IMR-90 (cell line): Measurements from ENCODE around the gene TRIM63. TPM values are rescaled to one million over a fixed set of nuclear protein-coding genes. Genes with fewer than 3 reads are reported as not detected.

ENCODE experiments used
- ATAC-seq: fragments of 200-7000 bp; cut with Tn5 transposase; 2 replicates; pipeline ENCODE4 v1.9.1; 2020; ENCODE audit warnings: low read depth, mild to moderate bottlenecking, moderate library complexity
- BruUV-seq: library from RNA; stranded (reverse); fragments of 400-500 nt; replicated peaks from 2 replicates; lab custom pipeline; 2021; lab: Mats Ljungman, UMichigan
- CTCF ChIA-PET: fragments of 300-600 bp; formaldehyde crosslinking; extraction: SDS; loops from one replicate; lab custom pipeline; 2021; ENCODE audit warnings: antibody characterized with exemption; lab: Yijun Ruan, JAX
- POLR2A ChIA-PET: fragments of 300-600 bp; sonication (Branson Sonifier 250); formaldehyde crosslinking; loops from one replicate; lab custom pipeline; 2022; ENCODE audit warnings: antibody characterized with exemption; ENCODE audit not compliant: unreplicated experiment; lab: Charles Lee
- DNase-seq: peaks from one replicate; pipeline ENCODE4 v3.0.0; 2013
- H2AFZ ChIP-seq: replicated peaks from 2 replicates; pipeline ENCODE3; 2013; ENCODE audit warnings: low read length, mild to moderate bottlenecking; ENCODE audit not compliant: poor library complexity
- H2AK5ac ChIP-seq: 2 replicates; pipeline ENCODE4 v1.6.1; 2013; ENCODE audit warnings: low read depth, low read length, inconsistent platforms
- H2AK9ac ChIP-seq: replicated peaks from 2 replicates; pipeline ENCODE3; 2013; ENCODE audit warnings: mild to moderate bottlenecking, low read depth, low read length, moderate library complexity; ENCODE audit not compliant: poor library complexity
- H2BK120ac ChIP-seq: 2 replicates; pipeline ENCODE4 v1.6.1; 2013; ENCODE audit warnings: low read depth, low read length, inconsistent platforms
- H2BK15ac ChIP-seq: 3 replicates; pipeline ENCODE4 v1.6.1; 2013; ENCODE audit warnings: low read depth, low read length, inconsistent platforms
- H2BK20ac ChIP-seq: 2 replicates; pipeline ENCODE4 v1.6.1; 2013; ENCODE audit warnings: low read depth, mild to moderate bottlenecking, inconsistent platforms, low read length, moderate library complexity
- H2BK5ac ChIP-seq: 2 replicates; pipeline ENCODE4 v1.6.1; 2013; ENCODE audit warnings: mild to moderate bottlenecking, low read depth, low read length, inconsistent platforms; ENCODE audit not compliant: poor library complexity, severe bottlenecking
- H3K14ac ChIP-seq: replicated peaks from 2 replicates; pipeline ENCODE4 v1.6.1; 2013; ENCODE audit warnings: low read depth, low read length, inconsistent platforms
- H3K18ac ChIP-seq: 2 replicates; pipeline ENCODE4 v1.6.1; 2013; ENCODE audit warnings: low read depth, low read length, control low read depth
- H3K23ac ChIP-seq: 2 replicates; pipeline ENCODE4 v1.6.1; 2013; ENCODE audit warnings: low read depth, low read length, inconsistent platforms
- H3K27ac ChIP-seq: 2 replicates; pipeline ENCODE4 v1.5.1; 2013; ENCODE audit warnings: mild to moderate bottlenecking, control low read depth, low read length; ENCODE audit not compliant: insufficient read depth
- H3K27me3 ChIP-seq: 2 replicates; pipeline ENCODE4 v1.6.1; 2013; ENCODE audit warnings: low read length; ENCODE audit not compliant: control insufficient read depth, insufficient read depth
- H3K36me3 ChIP-seq: 2 replicates; pipeline ENCODE4 v1.6.1; 2013; ENCODE audit warnings: low read length, mixed read lengths; ENCODE audit not compliant: control insufficient read depth, insufficient read depth
- H3K4ac ChIP-seq: 2 replicates; pipeline ENCODE4 v1.6.1; 2013; ENCODE audit warnings: low read depth, low read length, inconsistent platforms
- H3K4me1 ChIP-seq: 2 replicates; pipeline ENCODE4 v1.6.1; 2013; ENCODE audit warnings: low read length, mixed read lengths; ENCODE audit not compliant: control insufficient read depth, insufficient read depth
- H3K4me2 ChIP-seq: 2 replicates; pipeline ENCODE4 v1.6.1; 2013; ENCODE audit warnings: low read depth, mild to moderate bottlenecking, control low read depth, low read length, moderate library complexity
- H3K4me3 ChIP-seq: 2 replicates; pipeline ENCODE4 v1.5.1; 2013; ENCODE audit warnings: low read depth, mild to moderate bottlenecking, control low read depth, low read length, moderate library complexity; ENCODE audit not compliant: insufficient read depth
- H3K56ac ChIP-seq: 2 replicates; pipeline ENCODE4 v1.6.1; 2013; ENCODE audit warnings: low read length, inconsistent platforms; ENCODE audit not compliant: insufficient read depth; ENCODE audit errors: extremely low read depth
- H3K79me1 ChIP-seq, 2 experiments: 2 replicates each; pipeline ENCODE4 v1.6.1; 2013; ENCODE audit warnings: low read length in 2 of 2, inconsistent platforms in 1 of 2, low read depth in 1 of 2
- H3K9ac ChIP-seq: 2 replicates; pipeline ENCODE4 v1.6.1; 2013; ENCODE audit warnings: low read depth, low read length, control low read depth
- H3K9me1 ChIP-seq: 2 replicates; pipeline ENCODE4 v1.6.1; 2013; ENCODE audit warnings: low read length, inconsistent platforms; ENCODE audit not compliant: insufficient read depth
- H3K9me3 ChIP-seq: 2 replicates; pipeline ENCODE4 v1.6.1; 2013; ENCODE audit warnings: low read length; ENCODE audit not compliant: control insufficient read depth, insufficient read depth
- H4K20me1 ChIP-seq: 2 replicates; pipeline ENCODE4 v1.6.1; 2013; ENCODE audit warnings: low read length, inconsistent platforms; ENCODE audit not compliant: insufficient read depth
- H4K5ac ChIP-seq: 2 replicates; pipeline ENCODE4 v1.6.1; 2013; ENCODE audit warnings: mild to moderate bottlenecking, low read depth, low read length, control low read depth
- H4K8ac ChIP-seq, 2 experiments: 2 replicates each; pipeline ENCODE4 v1.6.1; 2013; ENCODE audit warnings: low read depth in 2 of 2, low read length in 2 of 2, control low read depth in 1 of 2, inconsistent platforms in 1 of 2
- H4K91ac ChIP-seq: 2 replicates; pipeline ENCODE4 v1.6.1; 2013; ENCODE audit warnings: low read depth, low read length, inconsistent platforms; ENCODE audit not compliant: insufficient read depth
- BHLHE40 ChIP-seq: fragments of 150-350 bp; IDR thresholded peaks from 2 replicates; pipeline ENCODE4 v1.6.1; 2016; ENCODE audit warnings: mild to moderate bottlenecking, low read depth, low read length
- CEBPB ChIP-seq: IDR thresholded peaks from 2 replicates; pipeline ENCODE4 v1.6.1; 2012; ENCODE audit warnings: low read depth, low read length, improper control_type of control experiment
- CTCF ChIP-seq: conservative IDR thresholded peaks from 2 replicates; pipeline ENCODE4 v1.5.1; 2012; ENCODE audit warnings: mild to moderate bottlenecking, low read depth, low read length, improper control_type of control experiment
- ELK1 ChIP-seq: fragments of 150-350 bp; IDR thresholded peaks from 2 replicates; pipeline ENCODE4 v1.6.1; 2016; ENCODE audit warnings: low read depth, mild to moderate bottlenecking, low read length, moderate library complexity, borderline replicate concordance
- FOS ChIP-seq: fragments of 150-350 bp; IDR thresholded peaks from 2 replicates; pipeline ENCODE4 v1.6.1; 2016; ENCODE audit warnings: low read depth, low read length
- MAFK ChIP-seq: IDR thresholded peaks from 2 replicates; pipeline ENCODE4 v1.6.1; 2012; ENCODE audit warnings: low read depth, low read length, improper control_type of control experiment
- MAZ ChIP-seq: IDR thresholded peaks from 2 replicates; pipeline ENCODE4 v1.6.1; 2012; ENCODE audit warnings: low read depth, mild to moderate bottlenecking, low read length, improper control_type of control experiment, moderate library complexity, borderline replicate concordance
- MXI1 ChIP-seq: IDR thresholded peaks from 2 replicates; pipeline ENCODE4 v1.6.1; 2012; ENCODE audit warnings: low read depth, mild to moderate bottlenecking, low read length, moderate library complexity, borderline replicate concordance
- NFE2L2 ChIP-seq: fragments of 150-350 bp; IDR thresholded peaks from 2 replicates; pipeline ENCODE4 v1.6.1; 2016; ENCODE audit warnings: low read depth, mild to moderate bottlenecking, low read length
- RCOR1 ChIP-seq: IDR thresholded peaks from 2 replicates; pipeline ENCODE4 v1.6.1; 2012; ENCODE audit warnings: mild to moderate bottlenecking, low read length, improper control_type of control experiment; ENCODE audit not compliant: insufficient replicate concordance
- RFX5 ChIP-seq: IDR thresholded peaks from 2 replicates; pipeline ENCODE4 v1.8.0; 2012; ENCODE audit warnings: low read depth, mild to moderate bottlenecking, low read length, moderate library complexity
- SMC3 ChIP-seq: fragments of 150-350 bp; IDR thresholded peaks from 2 replicates; pipeline ENCODE4 v1.6.1; 2016; ENCODE audit warnings: low read depth, mild to moderate bottlenecking, antibody characterized with exemption, low read length, moderate library complexity
- USF2 ChIP-seq: fragments of 150-350 bp; IDR thresholded peaks from 2 replicates; pipeline ENCODE4 v1.6.1; 2017; ENCODE audit warnings: mild to moderate bottlenecking, antibody characterized with exemption, low read length, low read depth
- WGBS, 2 experiments: methylation state at CpG; one replicate each; pipeline versions ENCODE4 v1.1.5 to v1.1.7; 2013; ENCODE audit warnings: missing lambda C conversion rate in 2 of 2; ENCODE audit not compliant: insufficient read length in 1 of 2; ENCODE audit errors: extremely low coverage in 2 of 2; 5-methylcytosine and 5-hydroxymethylcytosine counted together
- dilution Hi-C: fragments of 300-500 bp; cut with HindIII; formaldehyde crosslinking; loops from one replicate; pipeline ENCODE4 v1.14.3; 2018; ENCODE audit warnings: low sequenced_read_pairs; ENCODE audit not compliant: unreplicated experiment
- in situ Hi-C: fragments of 300-500 bp; cut with MboI; formaldehyde crosslinking; loops from 3 replicates; pipeline ENCODE4 v1.14.3; 2019; ENCODE audit warnings: low sequenced_read_pairs, inconsistent platforms, mixed read lengths
- intact Hi-C: fragments of 100-400 bp; cut with micrococcal nuclease; formaldehyde crosslinking; loops from 2 replicates; pipeline ENCODE4 v1.10.0; 2022
- polyA plus RNA-seq, 3 experiments: library from polyadenylated mRNA; depleted of rRNA; stranded (reverse); fragments of >200 nt; gene quantifications; 2 replicates each; pipeline ENCODE4 v1.2.3, GENCODE V29; 2012; ENCODE audit warnings: low replicate concordance in 1 of 3
- total RNA-seq: library from RNA; depleted of rRNA; stranded (reverse); fragments of >200 nt; gene quantifications from 2 replicates; pipeline ENCODE4 v1.2.3, GENCODE V29; 2012

The TRIM63 gene
- total and polyA plus RNA-seq, 2 of the 4 experiments (the other 2 are of a cell fraction), result not detected

- Histone ChIP-seq H2AK5ac (no peak overlapping the region), H3K18ac (no peak overlapping the region), H2BK120ac (no peak overlapping the region), H2AFZ (no peak overlapping the region), H3K56ac (no peak overlapping the region), H2AK9ac (no peak overlapping the region), H2BK20ac (no peak overlapping the region), H3K9me1 (no peaks in the 10 kb centered on the region), H3K79me1 (peaks cover 16 to 28% of the 10 kb centered on the region in 2 experiments), H3K4ac (no peak overlapping the region), H3K4me1 (no peaks in the 10 kb centered on the region), H2BK15ac (no peak overlapping the region), H3K14ac (no peak overlapping the region), H4K8ac (no peak overlapping the region), H3K27me3 (no peaks in the 10 kb centered on the region), H3K4me2 (no peak overlapping the region), H4K5ac (no peak overlapping the region), H3K9me3 (no peaks in the 10 kb centered on the region), H4K20me1 (no peaks in the 10 kb centered on the region), H3K23ac (no peak overlapping the region), H4K91ac (no peak overlapping the region), H3K9ac (no peak overlapping the region), H3K4me3 (no peak overlapping the region), H2BK5ac (no peak overlapping the region), H3K27ac (no peak overlapping the region), H3K36me3 (peaks cover 3% of the 10 kb centered on the region; the same call in 1 of the 2 replicates)
- POLR2A ChIA-PET, result no interaction called here
- TF ChIP-seq ELK1, result no peak
- no peak for TF ChIP-seq CTCF
- TF ChIP-seq SMC3, result no peak
- no peak for TF ChIP-seq RFX5
- TF ChIP-seq USF2, result no peak
- no peak for TF ChIP-seq CEBPB
- TF ChIP-seq MAFK, result no peak
- TF ChIP-seq MAZ, result no peak
- no peak for TF ChIP-seq MXI1
- no peak for TF ChIP-seq FOS
- TF ChIP-seq BHLHE40, result no peak
- TF ChIP-seq NFE2L2, result no peak
- no peak for TF ChIP-seq RCOR1
- dilution Hi-C loops (no loop called here), intact Hi-C loops (loop anchor here (10.0 kb wide), 1 partner anchor 125 kb away; the partner anchor contains the start of gene CEP85), in situ Hi-C loops (loop anchor here (5.0 kb wide), 1 partner anchor 38 kb away; no protein-coding TSS in a partner anchor)
- no TSS peak for BruUV-seq
- CTCF ChIA-PET, result no interaction called here
- no peak for DNase-seq
- WGBS, 2 experiments, result 80% methylated on average over 1 of the region's 5 CpGs; no CpG with 5 or more reads in 1 of the 2 experiments
- no peak for ATAC-seq
Measured at GRCh38 chr1:26109229-26110164, 42.1 kb upstream of the TRIM63 start.
